ENCODE data around the gene PARP12.

The PARP12 gene

GRCh38 chr7:140025241-140025640 is 37.5 kb downstream of the PARP12 start:
- H3K4me1 ChIP-seq (ENCODE audit: control insufficient read depth, low read length) = no peaks in the 10 kb centered on the region
- H3K9me2 ChIP-seq (replicated peaks; ENCODE audit: control insufficient read depth, low read length) = no peaks in the 10 kb centered on the region
- TF ChIP-seq, protein P1, sequence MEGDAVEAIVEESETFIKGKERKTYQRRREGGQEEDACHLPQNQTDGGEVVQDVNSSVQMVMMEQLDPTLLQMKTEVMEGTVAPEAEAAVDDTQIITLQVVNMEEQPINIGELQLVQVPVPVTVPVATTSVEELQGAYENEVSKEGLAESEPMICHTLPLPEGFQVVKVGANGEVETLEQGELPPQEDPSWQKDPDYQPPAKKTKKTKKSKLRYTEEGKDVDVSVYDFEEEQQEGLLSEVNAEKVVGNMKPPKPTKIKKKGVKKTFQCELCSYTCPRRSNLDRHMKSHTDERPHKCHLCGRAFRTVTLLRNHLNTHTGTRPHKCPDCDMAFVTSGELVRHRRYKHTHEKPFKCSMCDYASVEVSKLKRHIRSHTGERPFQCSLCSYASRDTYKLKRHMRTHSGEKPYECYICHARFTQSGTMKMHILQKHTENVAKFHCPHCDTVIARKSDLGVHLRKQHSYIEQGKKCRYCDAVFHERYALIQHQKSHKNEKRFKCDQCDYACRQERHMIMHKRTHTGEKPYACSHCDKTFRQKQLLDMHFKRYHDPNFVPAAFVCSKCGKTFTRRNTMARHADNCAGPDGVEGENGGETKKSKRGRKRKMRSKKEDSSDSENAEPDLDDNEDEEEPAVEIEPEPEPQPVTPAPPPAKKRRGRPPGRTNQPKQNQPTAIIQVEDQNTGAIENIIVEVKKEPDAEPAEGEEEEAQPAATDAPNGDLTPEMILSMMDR (IDR thresholded peaks at IDR 0.05; ENCODE audit: low read depth, low read length, poor library complexity, severe bottlenecking) = no peak
- TF ChIP-seq EZH2phosphoT487 (IDR thresholded peaks at IDR 0.05; ENCODE audit: borderline replicate concordance, low read length) = no peak
- H3F3A ChIP-seq (ENCODE audit: control insufficient read depth, insufficient read depth) = no peaks in the 10 kb centered on the region
- no peaks in the 10 kb centered on the region for H3K79me2 ChIP-seq (ENCODE audit: control insufficient read depth, low read length)
- H3K4me2 ChIP-seq (ENCODE audit: low read length) = no peak overlapping the region
- H4K20me1 ChIP-seq (ENCODE audit: control insufficient read depth, insufficient read depth, low read depth, low read length) = no peaks in the 10 kb centered on the region
- no peaks in the 10 kb centered on the region for H3K36me3 ChIP-seq (ENCODE audit: control insufficient read depth, low read length)
- no peaks in the 10 kb centered on the region for H3K9me3 ChIP-seq (ENCODE audit: control insufficient read depth, insufficient read depth, low read length)
- no peaks in the 10 kb centered on the region for H3K27me3 ChIP-seq (ENCODE audit: control insufficient read depth, low read length)
- no peak overlapping the region for H3K4me3 ChIP-seq (ENCODE audit: low read length)
- no peak overlapping the region for H3K27ac ChIP-seq (ENCODE audit: low read depth, low read length)

- no peak for TF ChIP-seq EZH2phosphoT487 (IDR thresholded peaks at IDR 0.05; ENCODE audit: borderline replicate concordance, low read length)
- TF ChIP-seq, protein P1 (IDR thresholded peaks at IDR 0.05; ENCODE audit: low read depth, low read length, poor library complexity, severe bottlenecking) = no peak
- Histone ChIP-seq H3K9me3 (ENCODE audit: control insufficient read depth, insufficient read depth, low read length) (no peaks in the 10 kb centered on the region), H3K9me2 (replicated peaks; ENCODE audit: control insufficient read depth, low read length) (no peaks in the 10 kb centered on the region), H3K27me3 (ENCODE audit: control insufficient read depth, low read length) (no peaks in the 10 kb centered on the region), H3K4me2 (ENCODE audit: low read length) (no peak overlapping the region), H3K36me3 (ENCODE audit: control insufficient read depth, low read length) (no peaks in the 10 kb centered on the region), H3K4me3 (ENCODE audit: low read length) (no peak overlapping the region), H3K4me1 (ENCODE audit: control insufficient read depth, low read length) (no peaks in the 10 kb centered on the region), H3F3A (ENCODE audit: control insufficient read depth, insufficient read depth) (no peaks in the 10 kb centered on the region), H3K27ac (ENCODE audit: low read depth, low read length) (no peak overlapping the region), H4K20me1 (ENCODE audit: control insufficient read depth, insufficient read depth, low read depth, low read length) (no peaks in the 10 kb centered on the region), H3K79me2 (ENCODE audit: control insufficient read depth, low read length) (no peaks in the 10 kb centered on the region)
Measured at GRCh38 chr7:140024585-140024984, 38.2 kb downstream of the PARP12 start.

GRCh38 chr7:140023728-140024127 is 39.0 kb downstream of the PARP12 start:
- Histone ChIP-seq H3K9me3 (ENCODE audit: control insufficient read depth, insufficient read depth, low read length) (no peaks in the 10 kb centered on the region), H4K20me1 (ENCODE audit: control insufficient read depth, insufficient read depth, low read depth, low read length) (no peaks in the 10 kb centered on the region), H3K79me2 (ENCODE audit: control insufficient read depth, low read length) (no peaks in the 10 kb centered on the region), H3K4me2 (ENCODE audit: low read length) (no peak overlapping the region), H3K9me2 (replicated peaks; ENCODE audit: control insufficient read depth, low read length) (no peaks in the 10 kb centered on the region), H3K27me3 (ENCODE audit: control insufficient read depth, low read length) (peaks cover 6% of the 10 kb centered on the region), H3K27ac (ENCODE audit: low read depth, low read length) (no peak overlapping the region), H3K36me3 (ENCODE audit: control insufficient read depth, low read length) (no peaks in the 10 kb centered on the region), H3K4me1 (ENCODE audit: control insufficient read depth, low read length) (no peaks in the 10 kb centered on the region), H3F3A (ENCODE audit: control insufficient read depth, insufficient read depth) (no peaks in the 10 kb centered on the region), H3K4me3 (ENCODE audit: low read length) (no peak overlapping the region)
- TF ChIP-seq, protein P1 (IDR thresholded peaks at IDR 0.05; ENCODE audit: low read depth, low read length, poor library complexity, severe bottlenecking) = no peak
- TF ChIP-seq EZH2phosphoT487 (IDR thresholded peaks at IDR 0.05; ENCODE audit: borderline replicate concordance, low read length) = no peak

Data from DOHH2 (cell line).